ENCODE results near the gene ARMC6. TPM values are rescaled to one million over a fixed set of nuclear protein-coding genes. Genes with fewer than 3 reads are reported as not detected.

ARMC6 gene
- total and polyA plus RNA-seq, 2 of the 13 experiments (the other 11 are each of a cell fraction or from before 2014, with no cell fraction given) = 16.2 to 36.8 TPM

DNA sequence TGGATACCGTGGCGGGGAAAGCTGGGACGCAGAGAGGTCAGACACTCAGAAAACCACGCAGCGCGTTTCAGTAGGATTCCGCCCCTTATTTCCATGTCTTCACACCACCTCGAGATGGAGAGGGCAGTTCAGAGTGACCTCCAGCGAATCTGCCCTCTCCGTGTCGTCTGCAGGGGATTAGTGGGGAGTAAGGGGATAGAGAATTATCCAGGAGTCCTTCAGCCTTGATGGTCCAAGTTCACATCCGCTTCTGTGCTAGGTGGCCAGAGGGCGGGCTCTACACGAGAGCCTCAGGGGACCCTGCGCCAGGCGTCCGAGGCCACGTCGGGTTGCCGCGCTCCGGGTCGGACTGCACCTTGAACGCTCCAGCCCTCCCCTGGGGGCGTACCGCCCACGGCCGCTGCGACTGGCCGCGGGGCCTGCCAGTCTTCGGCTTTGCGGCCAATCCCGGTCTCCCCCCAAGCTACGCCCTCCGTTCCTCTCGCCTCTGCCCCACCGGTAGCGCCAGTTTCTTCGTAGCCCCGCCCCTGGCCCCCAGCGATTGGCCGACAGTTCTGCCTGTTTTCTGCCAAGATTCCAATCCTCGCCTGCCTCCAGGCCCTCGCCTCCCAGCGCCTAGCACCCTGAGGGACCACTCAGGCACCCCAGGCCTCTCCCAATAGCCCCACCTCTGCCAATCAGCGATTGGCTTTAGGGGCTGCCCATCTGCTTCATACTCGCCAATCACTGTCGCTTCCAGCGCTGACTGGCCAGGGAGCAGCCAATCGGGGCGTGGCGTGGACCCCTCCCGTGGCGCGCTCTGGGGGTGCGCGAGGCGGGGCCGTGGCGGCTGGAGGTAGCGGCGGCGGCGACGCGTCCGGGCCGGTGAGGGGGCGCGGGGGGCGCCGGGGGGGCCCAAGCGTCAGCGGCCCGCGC is 30.0 kb downstream of the ARMC6 start, which contains the start of gene SLC25A42 (continued):
- TF ChIP-seq, protein P1, sequence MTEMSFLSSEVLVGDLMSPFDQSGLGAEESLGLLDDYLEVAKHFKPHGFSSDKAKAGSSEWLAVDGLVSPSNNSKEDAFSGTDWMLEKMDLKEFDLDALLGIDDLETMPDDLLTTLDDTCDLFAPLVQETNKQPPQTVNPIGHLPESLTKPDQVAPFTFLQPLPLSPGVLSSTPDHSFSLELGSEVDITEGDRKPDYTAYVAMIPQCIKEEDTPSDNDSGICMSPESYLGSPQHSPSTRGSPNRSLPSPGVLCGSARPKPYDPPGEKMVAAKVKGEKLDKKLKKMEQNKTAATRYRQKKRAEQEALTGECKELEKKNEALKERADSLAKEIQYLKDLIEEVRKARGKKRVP (CRISPR knock-in tag; IDR thresholded peaks at IDR 0.05) = no peak
- peak; percentile 40; the same call in 1 of the 2 replicates for TF ChIP-seq PHF20 (CRISPR knock-in tag; IDR thresholded peaks at IDR 0.05)
- TF ChIP-seq ZBTB46 (CRISPR knock-in tag; IDR thresholded peaks at IDR 0.05; ENCODE audit: borderline replicate concordance) = 0 out of 2 replicates have a peak, but pooled peaks have one; percentile 38
- TF ChIP-seq HCFC1 (IDR thresholded peaks at IDR 0.05; ENCODE audit: low read depth, low read length) = no peak
- TF ChIP-seq ZNF768 (CRISPR knock-in tag; IDR thresholded peaks at IDR 0.05) = peak; percentile 88; the same call in 1 of the 2 replicates
- peak; percentile 42; the same call in 1 of the 2 replicates for TF ChIP-seq POGK (CRISPR knock-in tag; conservative IDR thresholded peaks at IDR 0.05)
- TF ChIP-seq TFDP1 (CRISPR knock-in tag; IDR thresholded peaks at IDR 0.05; ENCODE audit: borderline replicate concordance) = peak; percentile 78; the same call in 1 of the 2 replicates
- TF ChIP-seq ZC3H4 (CRISPR knock-in tag; IDR thresholded peaks at IDR 0.05; ENCODE audit: borderline replicate concordance) = no peak
- no peak for TF ChIP-seq ZBTB49 (CRISPR knock-in tag; IDR thresholded peaks at IDR 0.05; ENCODE audit: borderline replicate concordance)
- peak; percentile 54; the same call in 1 of the 2 replicates for TF ChIP-seq POLR2AphosphoS5 (IDR thresholded peaks at IDR 0.05; ENCODE audit: low read depth, low read length)
- TF ChIP-seq RBFOX2 (IDR thresholded peaks at IDR 0.05; ENCODE audit: low read depth, low read length) = peak; percentile 82
- TF ChIP-seq RFX5 (IDR thresholded peaks at IDR 0.05; ENCODE audit: low read depth, low read length) = peak; percentile 6; the same call in 1 of the 2 replicates
- TF ChIP-seq IRF2 (CRISPR knock-in tag; IDR thresholded peaks at IDR 0.05) = peak; percentile 33; the same call in 1 of the 2 replicates
- peak; percentile 35; the same call in 1 of the 2 replicates for TF ChIP-seq NFKB2 (CRISPR knock-in tag; IDR thresholded peaks at IDR 0.05; ENCODE audit: borderline replicate concordance)
- TF ChIP-seq XRCC5 (optimal IDR thresholded peaks at IDR 0.05; ENCODE audit: low read length) = peak; percentile 83
- TF ChIP-seq ZNF343 (CRISPR knock-in tag; IDR thresholded peaks at IDR 0.05) = peak; percentile 78
- TF ChIP-seq HNF4G (IDR thresholded peaks at IDR 0.05; ENCODE audit: borderline replicate concordance, low read depth, low read length) = peak; percentile 74; the same call in 1 of the 2 replicates
- peak; percentile 79; the same call in 1 of the 2 replicates for TF ChIP-seq HNF4G (CRISPR knock-in tag; IDR thresholded peaks at IDR 0.05; ENCODE audit: borderline replicate concordance, low read depth)
- TF ChIP-seq ZNF205 (CRISPR knock-in tag; IDR thresholded peaks at IDR 0.05) = no peak
- TF ChIP-seq SNRNP70 (IDR thresholded peaks at IDR 0.05; ENCODE audit: low read depth, low read length) = no peak
- peak; percentile 56; the same call in 1 of the 2 replicates for TF ChIP-seq NKX3-1 (CRISPR knock-in tag; IDR thresholded peaks at IDR 0.05)

All from HepG2 (cell line).